Naive B cell (primary cell): ENCODE measurements around the gene FN1. TPM values are rescaled to one million over a fixed set of nuclear protein-coding genes. Genes with fewer than 3 reads are reported as not detected.

Experiments
- ATAC-seq, 2 donors: fragments of 150-1000 bp; cut with Tn5 transposase; 2 replicates each; pipeline ENCODE4 v1.10.0; 2021; ENCODE audit warnings: low read depth in 2 of 2, mild to moderate bottlenecking in 2 of 2, moderate library complexity in 2 of 2
- DNase-seq: peaks from one replicate; pipeline ENCODE4 v3.0.0; 2022
- H3K27ac Mint-ChIP-seq, 6 donors: one replicate each; pipeline ENCODE4 v1.8.0; 2020 to 2022; ENCODE audit warnings: mild to moderate bottlenecking in 6 of 6, mixed read lengths in 6 of 6, moderate library complexity in 5 of 6, inconsistent platforms in 2 of 6
- H3K27me3 Mint-ChIP-seq, 3 donors: one replicate each; pipeline ENCODE4 v1.8.0; 2021 to 2022; ENCODE audit warnings: mixed read lengths in 3 of 3, mild to moderate bottlenecking in 1 of 3
- H3K36me3 Mint-ChIP-seq, 2 donors: one replicate each; pipeline ENCODE4 v1.8.0; 2020 to 2022; ENCODE audit warnings: mixed read lengths in 2 of 2, inconsistent platforms in 1 of 2, mild to moderate bottlenecking in 1 of 2
- H3K4me1 Mint-ChIP-seq, 3 donors: one replicate each; pipeline ENCODE4 v1.8.0; 2020 to 2022; ENCODE audit warnings: mixed read lengths in 3 of 3, inconsistent platforms in 1 of 3, mild to moderate bottlenecking in 1 of 3, moderate library complexity in 1 of 3
- H3K4me3 Mint-ChIP-seq, 8 donors: one replicate each; pipeline ENCODE4 v1.8.0; 2020 to 2022; ENCODE audit warnings: mild to moderate bottlenecking in 8 of 8, mixed read lengths in 8 of 8, moderate library complexity in 8 of 8, inconsistent platforms in 2 of 8
- H3K9me3 Mint-ChIP-seq, 7 donors: one replicate each; pipeline ENCODE4 v1.8.0; 2020 to 2022; ENCODE audit warnings: mixed read lengths in 7 of 7, mild to moderate bottlenecking in 5 of 7, inconsistent platforms in 2 of 7, moderate library complexity in 1 of 7
- polyA plus RNA-seq, 6 donors: library from polyadenylated mRNA; unstranded; fragments of 300-500 nt; fragmentation: Illumina TruSeq; gene quantifications; one replicate each; pipeline ENCODE4 v1.2.3, GENCODE V29; 2021; ENCODE audit warnings: low read depth in 6 of 6

FN1 gene
- polyA plus RNA-seq, 6 donors from 2014 or later = 0.53 to 2.0 (median 1.1) TPM; not detected in 1

GRCh38 chr2:215436705-215437565 is 1.1 kb upstream of the FN1 start:
- H3K9me3 Mint-ChIP-seq = peaks cover 0 to 4% (median 0%) of the 10 kb centered on the region in 7 donors
- H3K27me3 Mint-ChIP-seq = peaks cover 66 to 69% (median 66%) of the 10 kb centered on the region in 3 donors
- H3K4me3 Mint-ChIP-seq = peak overlapping the region; percentile 77 to 94 (median 88)
- H3K27ac Mint-ChIP-seq = peak overlapping the region in 3 of 6 donors; percentile 20 to 83 (median 47)
- no peaks in the 10 kb centered on the region for H3K36me3 Mint-ChIP-seq
- peaks cover 10 to 24% (median 18%) of the 10 kb centered on the region in 3 donors for H3K4me1 Mint-ChIP-seq
- DNase-seq (peak; percentile 6), ATAC-seq (peak; percentile 24 to 43)

- Mint-ChIP-seq H3K27me3 (peaks cover 68 to 80% (median 77%) of the 10 kb centered on the region in 3 donors), H3K4me3 (peak overlapping the region; percentile 62 to 86 (median 80)), H3K36me3 (no peaks in the 10 kb centered on the region), H3K9me3 (peaks cover 0 to 4% (median 0%) of the 10 kb centered on the region in 7 donors), H3K27ac (no peak overlapping the region), H3K4me1 (peaks cover 10 to 24% (median 18%) of the 10 kb centered on the region in 3 donors)
- DNase-seq (peak; percentile 0), ATAC-seq (peak; percentile 31 to 37)
These were observed 493 bp downstream of the FN1 start for GRCh38 chr2:215435280-215435869.

GRCh38 chr2:215434447-215435279 is 1.2 kb downstream of the FN1 start:
- Mint-ChIP-seq H3K4me1 (peaks cover 10 to 24% (median 18%) of the 10 kb centered on the region in 3 donors), H3K36me3 (no peaks in the 10 kb centered on the region), H3K27ac (peak overlapping the region in 1 of 6 donors; percentile 80), H3K4me3 (peak overlapping the region; percentile 62 to 86 (median 80)), H3K9me3 (peaks cover 0 to 4% (median 0%) of the 10 kb centered on the region in 7 donors), H3K27me3 (peaks cover 69 to 80% (median 76%) of the 10 kb centered on the region in 3 donors)
- ATAC-seq = no peak
- DNase-seq = no peak

- H3K9me3 Mint-ChIP-seq = peaks cover 0 to 4% (median 0%) of the 10 kb centered on the region in 7 donors
- H3K27me3 Mint-ChIP-seq = peaks cover 59 to 79% (median 75%) of the 10 kb centered on the region in 3 donors
- H3K4me1 Mint-ChIP-seq = peaks cover 10 to 24% (median 18%) of the 10 kb centered on the region in 3 donors
- no peaks in the 10 kb centered on the region for H3K36me3 Mint-ChIP-seq
- H3K4me3 Mint-ChIP-seq = no peak overlapping the region
- H3K27ac Mint-ChIP-seq = no peak overlapping the region
- DNase-seq (no peak), ATAC-seq (no peak)
These were observed 2.9 kb downstream of the FN1 start for GRCh38 chr2:215432759-215433594.

- Mint-ChIP-seq H3K36me3 (no peaks in the 10 kb centered on the region), H3K9me3 (peaks cover 0 to 4% (median 0%) of the 10 kb centered on the region in 7 donors), H3K27ac (no peak overlapping the region), H3K4me3 (no peak overlapping the region), H3K4me1 (peaks cover 8 to 21% (median 16%) of the 10 kb centered on the region in 3 donors), H3K27me3 (peaks cover 51 to 74% (median 70%) of the 10 kb centered on the region in 3 donors)
- no peak for DNase-seq
- no peak for ATAC-seq
These were observed 3.8 kb downstream of the FN1 start for GRCh38 chr2:215431778-215432758.

GRCh38 chr2:215431290-215431689 is 4.6 kb downstream of the FN1 start:
- Mint-ChIP-seq H3K27ac (no peak overlapping the region), H3K9me3 (peaks cover 0 to 4% (median 0%) of the 10 kb centered on the region in 7 donors), H3K36me3 (no peaks in the 10 kb centered on the region), H3K4me1 (peaks cover 6 to 13% (median 8%) of the 10 kb centered on the region in 3 donors), H3K27me3 (peaks cover 44 to 68% (median 62%) of the 10 kb centered on the region in 3 donors), H3K4me3 (no peak overlapping the region)
- ATAC-seq = no peak
- no peak for DNase-seq

GRCh38 chr2:215430528-215431187 is 5.2 kb downstream of the FN1 start:
- peaks cover 44 to 68% (median 60%) of the 10 kb centered on the region in 3 donors for H3K27me3 Mint-ChIP-seq
- H3K9me3 Mint-ChIP-seq = peaks cover 0 to 5% (median 0%) of the 10 kb centered on the region in 7 donors
- no peak for DNase-seq
- no peak for ATAC-seq
- no peaks in the 10 kb centered on the region for H3K36me3 Mint-ChIP-seq
- no peak overlapping the region for H3K27ac Mint-ChIP-seq
- no peak overlapping the region for H3K4me3 Mint-ChIP-seq
- peaks cover 6 to 11% (median 7%) of the 10 kb centered on the region in 3 donors for H3K4me1 Mint-ChIP-seq

- no peak overlapping the region for H3K27ac Mint-ChIP-seq
- peaks cover 0 to 5% (median 0%) of the 10 kb centered on the region in 7 donors for H3K9me3 Mint-ChIP-seq
- peaks cover 38 to 64% (median 47%) of the 10 kb centered on the region in 3 donors for H3K27me3 Mint-ChIP-seq
These were observed 6.4 kb downstream of the FN1 start for GRCh38 chr2:215429424-215429823.

GRCh38 chr2:215428060-215428910 is 7.6 kb downstream of the FN1 start:
- H3K4me3 Mint-ChIP-seq = no peak overlapping the region
- H3K9me3 Mint-ChIP-seq = peaks cover 0 to 3% (median 0%) of the 10 kb centered on the region in 7 donors
- no peaks in the 10 kb centered on the region for H3K4me1 Mint-ChIP-seq
- DNase-seq = no peak
- peaks cover 29 to 62% (median 44%) of the 10 kb centered on the region in 3 donors for H3K27me3 Mint-ChIP-seq
- H3K36me3 Mint-ChIP-seq = no peaks in the 10 kb centered on the region
- ATAC-seq = no peak
- H3K27ac Mint-ChIP-seq = no peak overlapping the region

More at GRCh38 chr2:215429424-215429823, 6.4 kb downstream of the FN1 start:
- ATAC-seq = no peak
- Mint-ChIP-seq H3K4me1 (no peaks in the 10 kb centered on the region), H3K4me3 (no peak overlapping the region), H3K36me3 (no peaks in the 10 kb centered on the region)
- no peak for DNase-seq

- DNase-seq (no peak), ATAC-seq (no peak)
- Mint-ChIP-seq H3K27ac (no peak overlapping the region), H3K9me3 (peaks cover 0 to 2% (median 0%) of the 10 kb centered on the region in 7 donors), H3K4me1 (no peaks in the 10 kb centered on the region), H3K27me3 (peaks cover 23 to 58% (median 40%) of the 10 kb centered on the region in 3 donors), H3K36me3 (no peaks in the 10 kb centered on the region), H3K4me3 (no peak overlapping the region)
These were observed 8.3 kb downstream of the FN1 start for GRCh38 chr2:215427585-215427984.
